HG03378 (cell line): Measurements from ENCODE around the gene TSPAN14.

ENCODE experiments used
- ATAC-seq: cut with Tn5 transposase; IDR thresholded peaks from one replicate; pipeline ENCODE4 v1.9.1; 2021; ENCODE audit warnings: mild to moderate bottlenecking, moderate library complexity; ENCODE audit not compliant: unreplicated experiment

TSPAN14 gene

GRCh38 chr10:80421707-80422536 is 32.2 kb upstream of the TSPAN14 start:
- ATAC-seq: peak; percentile 95

DNA sequence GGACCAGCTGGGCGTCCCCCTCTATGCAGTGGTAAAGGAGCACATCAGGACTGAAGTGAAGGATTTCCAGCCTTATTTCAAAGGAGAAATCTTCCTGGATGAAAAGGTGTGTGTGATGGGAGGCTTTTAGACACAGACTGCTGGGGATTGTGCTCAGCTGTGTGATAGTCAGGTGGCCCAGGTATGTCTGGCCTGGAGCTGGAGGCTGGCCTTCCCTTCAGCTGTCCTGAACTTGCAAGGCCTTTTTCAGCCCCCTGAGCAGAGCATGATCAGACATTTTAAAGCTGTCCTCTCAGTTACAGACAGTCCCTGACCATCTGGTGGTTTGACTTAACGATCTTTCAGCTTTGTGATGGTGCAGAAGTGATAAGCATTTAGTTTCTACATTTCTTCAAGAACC is 28.2 kb upstream of the TSPAN14 start:
- ATAC-seq: no peak

- ATAC-seq: no peak
Measured at GRCh38 chr10:80427541-80427940, 26.6 kb upstream of the TSPAN14 start.

- ATAC-seq: no peak
Measured at GRCh38 chr10:80429521-80429973, 24.6 kb upstream of the TSPAN14 start.

- no peak for ATAC-seq
Measured at GRCh38 chr10:80433134-80433533, 21.0 kb upstream of the TSPAN14 start.

DNA sequence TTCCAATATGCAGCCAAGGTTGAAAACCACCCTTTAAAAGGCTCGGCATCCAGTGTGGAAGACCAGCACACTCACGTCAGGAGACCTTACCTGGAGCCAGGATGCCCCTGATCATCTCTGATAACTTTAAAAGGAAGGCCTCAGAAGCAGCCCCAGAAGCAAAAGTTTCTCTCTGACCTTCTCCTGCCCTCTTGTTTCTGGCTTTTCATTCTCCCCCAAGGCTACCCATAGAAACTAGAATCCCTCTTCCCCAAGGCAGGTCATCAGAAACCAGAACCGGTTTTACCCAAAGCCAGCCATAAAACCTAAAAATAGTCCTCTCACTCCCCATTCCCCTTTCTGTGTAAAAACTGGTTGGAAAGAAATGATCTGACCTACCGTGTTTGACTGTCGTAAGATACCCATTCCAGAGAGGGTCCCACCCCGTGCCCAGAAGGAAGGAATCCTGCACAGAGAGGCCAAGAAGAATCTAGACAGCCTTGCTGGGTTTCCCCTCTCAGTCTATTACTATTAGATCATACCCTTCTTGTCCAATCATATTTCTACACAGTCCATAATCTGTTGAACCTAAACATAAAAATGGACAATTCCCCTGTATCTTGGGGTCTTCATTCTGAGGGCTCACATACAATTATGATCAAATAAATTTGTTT is 17.5 kb upstream of the TSPAN14 start:
- ATAC-seq: no peak

DNA sequence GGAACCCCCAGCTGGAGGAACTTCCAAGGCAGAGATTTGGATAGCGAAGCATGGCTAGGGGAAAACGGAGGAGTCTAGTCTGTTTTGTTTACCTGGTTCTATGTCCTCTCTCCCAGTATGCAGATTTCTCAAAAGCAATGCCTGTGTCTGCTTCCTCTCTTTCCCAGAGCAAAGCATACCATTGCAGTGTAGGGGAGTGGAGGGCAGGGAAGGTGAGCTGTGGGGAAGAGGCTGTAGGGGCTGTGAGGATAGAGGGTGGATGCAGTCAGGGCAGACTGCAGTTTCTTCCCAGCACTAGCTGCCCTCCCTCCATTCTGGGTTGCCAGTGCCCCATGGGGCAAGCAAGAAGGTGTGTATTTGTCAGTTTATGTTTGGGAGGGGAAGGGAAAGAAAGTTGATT is 16.9 kb upstream of the TSPAN14 start:
- no peak for ATAC-seq

- ATAC-seq: no peak
Measured at GRCh38 chr10:80441831-80442230, 12.3 kb upstream of the TSPAN14 start.

DNA sequence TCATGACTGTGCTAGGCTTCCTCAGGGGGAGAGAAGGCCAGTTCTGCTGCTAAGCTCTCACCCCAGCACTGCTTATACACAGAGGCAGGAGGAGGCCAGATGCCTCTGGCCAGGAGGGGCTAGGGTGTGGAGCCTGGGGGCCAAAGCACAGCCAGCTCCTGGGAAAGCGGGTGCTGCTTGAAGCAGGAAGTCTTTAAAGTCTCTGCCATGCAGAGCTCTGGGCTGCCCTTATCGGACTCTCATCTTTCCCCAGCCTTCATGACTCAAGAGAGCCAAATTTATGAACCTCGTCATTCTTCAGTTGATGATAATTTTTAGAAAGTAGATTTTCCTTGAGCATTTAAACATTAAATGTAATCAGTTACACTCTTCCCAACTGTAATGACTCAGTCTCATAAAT is 11.2 kb upstream of the TSPAN14 start:
- ATAC-seq: no peak

DNA sequence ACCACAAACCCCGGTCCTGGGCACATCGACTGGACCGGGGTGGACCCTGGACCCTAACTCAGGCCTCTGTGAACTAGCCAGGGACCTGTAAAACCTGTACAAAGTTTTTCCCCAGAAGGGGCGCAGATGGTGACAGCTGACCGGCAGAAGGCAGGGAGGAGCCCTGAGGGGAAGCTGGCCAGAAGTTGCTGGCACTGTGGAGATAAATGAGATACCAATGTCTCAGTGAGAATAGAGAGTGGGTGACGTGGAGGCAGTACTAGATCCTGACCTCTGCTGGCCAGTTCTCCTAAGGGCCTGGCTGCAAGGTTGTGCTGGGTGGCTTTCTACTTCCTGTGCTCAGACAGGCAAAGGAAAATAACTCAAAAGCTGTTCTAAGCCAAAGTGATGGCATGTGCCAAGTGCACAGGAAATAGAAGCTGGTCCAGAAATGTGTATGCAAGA is 10.6 kb upstream of the TSPAN14 start:
- peak; percentile 61 for ATAC-seq

GRCh38 chr10:80444124-80444523 is 10.0 kb upstream of the TSPAN14 start:
- no peak for ATAC-seq

- peak; percentile 85 for ATAC-seq
Measured at GRCh38 chr10:80444646-80445319, 9.3 kb upstream of the TSPAN14 start.

DNA sequence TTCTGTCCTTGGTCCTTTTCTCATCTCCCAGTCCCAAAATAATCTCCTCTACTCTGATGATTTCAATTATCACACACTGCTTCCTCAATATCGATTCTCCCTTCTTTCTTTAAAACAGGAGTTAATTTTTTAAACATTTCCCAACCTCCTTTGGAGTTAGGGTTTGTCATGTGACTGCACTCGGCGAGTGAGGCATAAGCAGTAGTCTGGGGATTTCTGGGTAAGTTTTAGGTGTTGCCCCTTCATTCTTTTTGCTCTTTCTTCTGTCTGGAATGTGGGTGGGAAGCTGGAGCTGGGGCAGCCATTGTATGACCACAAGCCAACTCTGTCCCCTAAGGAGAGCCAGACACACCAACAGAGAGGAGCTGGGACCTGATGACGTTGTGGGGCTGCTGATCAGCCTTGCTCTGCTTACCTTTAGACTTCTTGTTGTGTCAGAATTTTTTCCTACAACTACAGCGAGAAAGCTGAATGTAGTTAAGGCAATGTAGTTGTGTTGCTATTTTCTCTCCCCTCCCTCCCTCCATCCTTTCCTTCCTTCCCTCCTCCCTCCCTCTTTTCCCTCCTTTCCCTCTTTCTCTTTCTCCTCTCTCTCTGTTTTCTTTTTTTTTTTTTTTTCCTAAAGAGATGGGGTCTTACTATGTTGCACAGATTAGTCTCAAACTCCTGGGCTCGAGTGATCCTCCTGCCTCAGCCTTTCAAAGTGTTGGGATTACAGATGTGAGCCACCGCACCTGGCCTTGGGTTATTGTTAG is 6.5 kb upstream of the TSPAN14 start:
- no peak for ATAC-seq

DNA sequence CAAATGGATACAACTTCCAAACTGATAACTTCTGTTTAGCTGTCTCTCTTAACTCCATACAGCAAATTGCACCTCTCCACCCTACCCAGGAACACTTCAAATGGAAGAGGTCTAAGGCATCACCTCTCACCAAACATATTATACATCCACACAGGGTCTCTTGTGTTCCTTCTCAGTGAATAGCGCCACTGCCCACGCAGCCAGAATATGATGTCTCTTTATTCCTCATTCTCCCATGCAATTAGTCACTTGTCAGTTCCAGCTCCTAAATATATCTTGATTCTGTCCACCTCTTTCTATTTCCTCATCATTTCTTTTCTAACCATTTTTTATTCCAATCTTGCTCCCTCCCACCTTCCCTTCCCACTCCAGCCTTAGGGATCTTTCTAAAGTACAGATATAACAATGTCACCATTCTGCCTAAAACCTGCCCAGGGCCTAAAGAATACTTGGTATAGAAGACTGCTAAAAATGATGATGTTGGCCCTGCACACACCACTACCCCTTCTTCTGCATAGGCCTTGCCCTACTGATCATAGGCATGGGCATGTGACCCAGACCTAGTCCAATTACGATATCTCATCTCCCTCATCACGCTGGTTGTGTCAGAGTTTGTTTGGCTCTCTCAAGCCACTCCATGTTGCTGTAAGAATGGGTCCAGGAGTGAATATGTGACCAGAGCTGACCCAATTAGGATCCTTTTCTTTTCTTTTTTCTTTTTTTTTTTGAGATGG is 5.7 kb upstream of the TSPAN14 start:
- no peak for ATAC-seq

- ATAC-seq: no peak
Measured at GRCh38 chr10:80449520-80449919, 4.6 kb upstream of the TSPAN14 start.

DNA sequence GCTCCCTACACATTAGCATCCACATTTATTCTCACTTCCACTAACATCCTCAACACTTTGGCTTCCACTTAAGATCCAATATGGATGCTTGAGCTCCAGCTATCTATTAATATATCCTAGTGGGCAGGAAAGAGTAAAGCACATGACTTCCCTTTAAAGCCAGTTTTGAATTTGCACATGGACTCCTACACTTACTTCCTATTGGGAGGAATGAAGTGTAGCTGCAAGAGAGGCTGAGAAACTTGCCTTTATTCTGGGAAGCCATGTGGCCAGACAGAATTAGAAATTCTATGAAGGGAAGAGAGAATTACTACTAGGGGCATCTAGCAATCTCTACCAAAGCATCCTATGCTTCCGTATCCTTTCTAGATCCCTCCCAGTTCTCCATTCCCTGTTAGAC is 3.0 kb upstream of the TSPAN14 start:
- ATAC-seq: no peak

DNA sequence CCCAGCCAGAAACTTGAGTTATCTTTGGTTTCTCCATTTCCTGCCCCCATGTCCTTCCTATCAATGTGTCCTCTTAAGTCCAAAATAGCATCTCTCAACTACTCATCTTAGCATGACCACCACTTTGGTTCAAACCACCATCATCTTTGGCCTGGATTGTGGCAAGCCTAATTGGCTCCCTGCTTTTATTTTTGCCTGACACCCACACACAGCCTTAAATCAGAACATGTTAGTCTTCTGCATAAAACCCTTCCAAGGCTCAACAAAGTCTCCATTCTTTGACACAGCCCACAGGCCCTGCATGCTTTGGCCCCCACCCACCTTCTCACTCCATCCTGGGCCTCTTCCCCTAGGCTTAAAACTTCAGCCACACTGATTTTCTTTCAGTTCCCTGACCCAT is 2.0 kb upstream of the TSPAN14 start:
- ATAC-seq: no peak

DNA sequence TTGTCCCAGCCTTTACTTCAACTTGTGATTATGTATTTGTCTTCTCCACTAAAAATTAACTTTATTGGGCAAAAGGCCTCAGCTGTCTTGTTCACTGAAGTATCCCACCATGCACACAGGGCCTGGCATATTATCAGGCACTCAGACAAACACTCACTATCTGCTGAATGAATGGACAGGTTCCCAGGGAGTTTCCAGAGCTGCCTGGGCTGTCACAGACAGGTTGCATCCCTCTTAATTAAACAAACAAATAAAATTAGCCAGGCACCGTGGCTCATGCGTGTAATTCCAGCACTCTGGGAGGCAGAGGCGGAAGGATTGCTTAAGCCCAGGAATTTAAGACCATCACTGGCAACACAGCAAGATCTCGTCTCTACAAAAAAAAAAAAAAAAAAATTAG is 1.5 kb upstream of the TSPAN14 start:
- ATAC-seq: no peak

DNA sequence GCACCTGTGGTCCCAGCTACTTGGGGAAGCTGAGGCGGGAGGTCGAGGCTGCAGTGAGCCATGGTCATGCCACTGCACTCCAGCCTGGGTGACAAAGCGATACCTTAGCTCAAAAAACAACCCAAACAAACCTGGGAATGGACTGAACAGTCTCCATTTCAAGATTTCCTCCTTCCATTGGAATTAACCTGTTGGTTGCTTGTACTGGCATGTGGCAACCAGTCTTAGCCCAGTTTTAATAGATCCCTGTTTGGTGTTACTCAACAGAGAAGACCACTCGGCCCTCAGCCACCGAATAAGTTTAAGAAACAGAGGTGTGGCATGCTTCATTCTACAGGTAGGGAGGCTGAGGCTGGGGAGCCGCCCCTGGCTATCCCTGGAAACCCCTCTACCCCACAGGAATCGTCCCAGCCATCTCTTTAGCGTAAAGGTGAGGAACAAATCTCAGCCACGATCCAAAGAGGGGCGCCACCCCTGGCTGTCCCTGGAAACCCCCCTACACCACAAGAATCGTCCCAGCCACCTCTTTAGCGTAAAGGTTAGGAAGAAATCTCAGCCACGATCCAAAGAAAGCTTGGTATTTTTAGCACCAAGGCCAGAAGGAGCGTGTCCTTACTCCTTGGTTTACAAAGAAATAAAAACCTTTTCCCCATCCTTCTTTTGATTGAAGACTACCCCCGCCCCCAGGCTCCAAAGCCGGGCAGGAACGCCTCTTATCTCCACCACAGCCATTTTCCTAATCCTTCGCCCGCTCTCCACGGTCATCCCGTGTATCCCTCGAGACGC is 861 bp upstream of the TSPAN14 start:
- no peak for ATAC-seq
